K562 (cell line): ENCODE data around the gene IRX2. TPM values are rescaled to one million over a fixed set of nuclear protein-coding genes. Genes with fewer than 3 reads are reported as not detected.

Experiments
- ATAC-seq: fragments of 200-7000 bp; cut with Tn5 transposase; 3 replicates; pipeline ENCODE4 v1.9.1; 2020; ENCODE audit warnings: moderate library complexity
- BruUV-seq: library from RNA; stranded (reverse); fragments of 400-500 nt; replicated peaks from 2 replicates; lab custom pipeline; 2021; lab: Mats Ljungman, UMichigan
- CTCF ChIA-PET: fragments of 300-600 bp; formaldehyde crosslinking; extraction: SDS; loops from one replicate; lab custom pipeline; 2021; ENCODE audit warnings: low intra/inter-chr PET ratio; lab: Yijun Ruan, JAX
- POLR2A ChIA-PET: fragments of 300-600, 350-650 bp; sonication (Branson Sonifier 250); formaldehyde crosslinking; extraction: SDS; loops from one replicate; lab custom pipeline; 2021; ENCODE audit warnings: antibody characterized with exemption, inconsistent platforms; lab: Yijun Ruan, JAX
- DNase-seq, 4 experiments: peaks; one replicate each; pipeline versions ENCODE4 v3.0.0 to v3.0.0-alpha.2; 2011 to 2018; ENCODE audit warnings: low spot score in 3 of 4, mixed read lengths in 3 of 4; ENCODE audit errors: extremely low read depth in 1 of 4
- FAIRE-seq: peaks from 2 replicates; lab custom pipeline; 2011; peaks lifted over from hg19 to GRCh38; lab: Jason Lieb, UNC
- H2AFZ ChIP-seq: 2 replicates; pipeline ENCODE4 v1.6.0; 2011; ENCODE audit warnings: low read depth, low read length, control low read depth, inconsistent platforms
- H3K27ac ChIP-seq: fragments of 200-600 bp; 3 replicates; pipeline ENCODE4 v1.8.0; 2011; ENCODE audit warnings: low read depth, mild to moderate bottlenecking, control low read depth, inconsistent platforms, low read length, moderate library complexity, mixed read lengths; ENCODE audit errors: extremely low read depth
- H3K27me3 ChIP-seq, 2 experiments: fragments of 300-600 bp in 1 of 2; 2 replicates in 1 of 2; 3 replicates in 1 of 2; pipeline versions ENCODE4 v1.6.0 to v1.8.0; 2011; ENCODE audit warnings: inconsistent platforms in 2 of 2, low read length in 2 of 2, mild to moderate bottlenecking in 1 of 2, mixed read lengths in 1 of 2, moderate library complexity in 1 of 2; ENCODE audit not compliant: control insufficient read depth in 2 of 2, insufficient read depth in 2 of 2
- H3K36me3 ChIP-seq: fragments of 300-600 bp; 3 replicates; pipeline ENCODE4 v1.8.0; 2011; ENCODE audit warnings: mild to moderate bottlenecking, low read length, inconsistent platforms; ENCODE audit not compliant: control insufficient read depth, insufficient read depth
- H3K4me1 ChIP-seq, 2 experiments: fragments of 200-600 bp in 1 of 2; replicated peaks in 1 of 2; 2 replicates in 1 of 2; 3 replicates in 1 of 2; pipeline versions ENCODE4 v1.5.1 to v1.8.0; 2011; ENCODE audit warnings: inconsistent platforms in 2 of 2, low read length in 2 of 2, mild to moderate bottlenecking in 1 of 2, mixed read lengths in 1 of 2, moderate library complexity in 1 of 2; ENCODE audit not compliant: control insufficient read depth in 2 of 2, insufficient read depth in 2 of 2
- H3K4me2 ChIP-seq: 2 replicates; pipeline ENCODE4 v1.6.1; 2011; ENCODE audit warnings: low read length, control low read depth, inconsistent platforms, mixed read lengths; ENCODE audit not compliant: insufficient read depth
- H3K4me3 ChIP-seq: fragments of 200-600 bp; sonication (generic), shearing (Covaris generic); 2 replicates; pipeline ENCODE4 v1.5.1; 2016; ENCODE audit warnings: control low read depth, inconsistent platforms
- H3K79me2 ChIP-seq: fragments of 200-600 bp; 3 replicates; pipeline ENCODE4 v1.8.0; 2011; ENCODE audit warnings: low read length, inconsistent platforms; ENCODE audit not compliant: control insufficient read depth, insufficient read depth
- H3K9ac ChIP-seq, 2 experiments: 2 replicates each; pipeline versions ENCODE4 v1.6.0 to v1.6.1; 2011; ENCODE audit warnings: low read depth in 2 of 2, low read length in 2 of 2, control low read depth in 1 of 2, inconsistent platforms in 1 of 2, mild to moderate bottlenecking in 1 of 2, mixed read lengths in 1 of 2; ENCODE audit not compliant: insufficient read depth in 1 of 2
- H3K9me1 ChIP-seq: one replicate; pipeline ENCODE4 v1.6.0; 2011; ENCODE audit warnings: inconsistent platforms, mild to moderate bottlenecking, low read length, moderate library complexity; ENCODE audit not compliant: control insufficient read depth, insufficient read depth
- H3K9me3 ChIP-seq: replicated peaks from 2 replicates; pipeline ENCODE4 v1.5.1; 2011; ENCODE audit warnings: low read depth, low read length, inconsistent platforms; ENCODE audit not compliant: control insufficient read depth, insufficient read depth
- H4K20me1 ChIP-seq: replicated peaks from 2 replicates; pipeline ENCODE4 v1.6.1; 2011; ENCODE audit warnings: low read length, inconsistent platforms, mixed read lengths; ENCODE audit not compliant: control insufficient read depth, insufficient read depth
- DDX20 ChIP-seq: fragments of 450-650 bp; IDR thresholded peaks from 2 replicates; pipeline ENCODE4 v1.6.1; 2016; ENCODE audit warnings: missing genetic modification characterization, low read depth, mild to moderate bottlenecking, missing compliant biosample characterization, moderate library complexity
- HNRNPK ChIP-seq: fragments of 200-400 bp; formaldehyde crosslinking; IDR thresholded peaks from one replicate; pipeline ENCODE4 v1.6.1; 2018; ENCODE audit warnings: mild to moderate bottlenecking, low read depth, low read length; ENCODE audit not compliant: poor library complexity, severe bottlenecking
- KDM1A ChIP-seq, 2 experiments: fragments of 450-650 bp; IDR thresholded peaks; 2 replicates each; pipeline ENCODE4 v1.6.1; 2016; ENCODE audit warnings: mild to moderate bottlenecking in 2 of 2
- WGBS: fragments of 100-300 bp; shearing (Covaris generic); methylation state at CpG from one replicate; pipeline ENCODE4 v1.1.6; 2016; ENCODE audit warnings: low coverage, mixed read lengths; ENCODE audit not compliant: insufficient coverage; ENCODE audit errors: missing lambda C conversion rate; 5-methylcytosine and 5-hydroxymethylcytosine counted together
- in situ Hi-C: fragments of 300-500 bp; cut with MboI; formaldehyde crosslinking; loops from 4 replicates; pipeline ENCODE4 v1.15.0; 2018; ENCODE audit warnings: inconsistent platforms, mixed read lengths
- intact Hi-C: fragments of 100-400 bp; cut with micrococcal nuclease; formaldehyde crosslinking; loops from 2 replicates; pipeline ENCODE4 v1.14.2; 2022
- polyA plus RNA-seq, 8 experiments: library from polyadenylated mRNA; depleted of rRNA in 4 of 8; stranded (reverse) in 5 of 8; unstranded in 3 of 8; fragments of >200 nt; fragmentation: Nextera tagmentation in 2 of 8; fragmentation: Illumina TruSeq in 1 of 8; extraction: Ambion mirVana in 2 of 8; extraction: Trizol in 1 of 8; gene quantifications; 2 replicates each; pipeline versions ENCODE4 v1.2.1 to v1.2.3, GENCODE V29; 2011 to 2014; ENCODE audit warnings: inconsistent platforms in 1 of 8, missing spikeins in 1 of 8
- total RNA-seq, 7 experiments: library from RNA; depleted of rRNA in 6 of 7; stranded (reverse); fragments of >200 nt in 6 of 7; fragmentation: Illumina TruSeq in 2 of 7; extraction: Trizol in 2 of 7; gene quantifications; 2 replicates each; pipeline versions ENCODE4 v1.2.1 to v1.2.3, GENCODE V29; 2011 to 2021; ENCODE audit warnings: low replicate concordance in 1 of 7
- TF ChIP-seq, protein P1 (sequence below): sonication (generic); formaldehyde crosslinking; IDR thresholded peaks from 2 replicates; pipeline ENCODE4 v1.8.1; 2023; ENCODE audit warnings: mild to moderate bottlenecking, missing genetic modification reagents

Gene IRX2
- total and polyA plus RNA-seq, 9 of the 15 experiments (the other 6 are each of a cell fraction or from before 2014, with no cell fraction given) = 0.13 TPM; not detected in 8

- POLR2A ChIA-PET = no interaction called here
These were observed 3.2 kb downstream of the IRX2 start for GRCh38 chr5:2748179-2748860.

More at GRCh38 chr5:2748179-2748860, 3.2 kb downstream of the IRX2 start:
- Histone ChIP-seq H3K79me2 (no peaks in the 10 kb centered on the region), H3K4me3 (no peak overlapping the region)
- ATAC-seq = no peak
- TF ChIP-seq HNRNPK = no peak
- TF ChIP-seq, protein P1, sequence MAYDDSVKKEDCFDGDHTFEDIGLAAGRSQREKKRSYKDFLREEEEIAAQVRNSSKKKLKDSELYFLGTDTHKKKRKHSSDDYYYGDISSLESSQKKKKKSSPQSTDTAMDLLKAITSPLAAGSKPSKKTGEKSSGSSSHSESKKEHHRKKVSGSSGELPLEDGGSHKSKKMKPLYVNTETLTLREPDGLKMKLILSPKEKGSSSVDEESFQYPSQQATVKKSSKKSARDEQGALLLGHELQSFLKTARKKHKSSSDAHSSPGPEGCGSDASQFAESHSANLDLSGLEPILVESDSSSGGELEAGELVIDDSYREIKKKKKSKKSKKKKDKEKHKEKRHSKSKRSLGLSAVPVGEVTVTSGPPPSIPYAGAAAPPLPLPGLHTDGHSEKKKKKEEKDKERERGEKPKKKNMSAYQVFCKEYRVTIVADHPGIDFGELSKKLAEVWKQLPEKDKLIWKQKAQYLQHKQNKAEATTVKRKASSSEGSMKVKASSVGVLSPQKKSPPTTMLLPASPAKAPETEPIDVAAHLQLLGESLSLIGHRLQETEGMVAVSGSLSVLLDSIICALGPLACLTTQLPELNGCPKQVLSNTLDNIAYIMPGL = no peak
- no peak for TF ChIP-seq DDX20 (tag)
- TF ChIP-seq KDM1A (IDR thresholded peaks at IDR 0.05) = no peak
- TF ChIP-seq, all 486 proteins: peak for 0
- H4K20me1 ChIP-seq = no peaks in the 10 kb centered on the region
- peaks cover 2 to 4% of the 10 kb centered on the region in 2 experiments; a peak in 2 of 5 replicates for H3K27me3 ChIP-seq
- no peak for DNase-seq
- H3K4me2 ChIP-seq = no peak overlapping the region
- in situ Hi-C loops = no loop called here
- 45% methylated on average over 44 of the region's 86 CpGs for WGBS
- no peak overlapping the region for H2AFZ ChIP-seq
- no peak overlapping the region for H3K9ac ChIP-seq
- intact Hi-C loops = no loop called here
- H3K27ac ChIP-seq = no peak overlapping the region
- CTCF ChIA-PET = no interaction called here
- FAIRE-seq = no peak
- H3K9me3 ChIP-seq = no peaks in the 10 kb centered on the region
- H3K4me1 ChIP-seq = peaks cover 0 to 3% of the 10 kb centered on the region in 2 experiments; a peak in 1 of 5 replicates
- no peaks in the 10 kb centered on the region for H3K36me3 ChIP-seq
- no TSS peak for BruUV-seq
- H3K9me1 ChIP-seq = no peaks in the 10 kb centered on the region
